Activated naive CD4-positive, alpha-beta T cell treated with anti-CD3 and anti-CD28 coated beads, Interleukin-2, amount 10 ng/mL, durations not matched to agents 7 days and 5 days (primary cell): ENCODE measurements around the gene USP16.
"Not testable (repeated sequence)": the region's sequence is repeated elsewhere in the genome, so short reads cannot be mapped to it uniquely, and the experiment has no call there.

Experiments used
- CTCF ChIA-PET: fragments of 350-600 bp; sonication (Branson Sonifier 250); formaldehyde crosslinking; loops from one replicate; lab custom pipeline; 2021; ENCODE audit warnings: antibody characterized with exemption; lab: Charles Lee
- DNase-seq: peaks from one replicate; pipeline ENCODE4 v3.0.0-alpha.2; 2020
- H3K27ac Mint-ChIP-seq: one replicate; pipeline ENCODE4 v1.8.0; 2021; ENCODE audit warnings: mild to moderate bottlenecking, moderate library complexity, mixed read lengths
- H3K27me3 Mint-ChIP-seq: one replicate; pipeline ENCODE4 v1.8.0; 2021; ENCODE audit warnings: mild to moderate bottlenecking, mixed read lengths
- H3K36me3 Mint-ChIP-seq: one replicate; pipeline ENCODE4 v1.8.0; 2021; ENCODE audit warnings: mixed read lengths
- H3K4me1 Mint-ChIP-seq: one replicate; pipeline ENCODE4 v1.8.0; 2021; ENCODE audit warnings: mixed read lengths
- H3K4me3 Mint-ChIP-seq: one replicate; pipeline ENCODE4 v1.8.0; 2021; ENCODE audit warnings: mild to moderate bottlenecking, moderate library complexity, mixed read lengths
- H3K9me3 Mint-ChIP-seq: one replicate; pipeline ENCODE4 v1.8.0; 2021; ENCODE audit warnings: mixed read lengths

Gene USP16

GRCh38 chr21:29024474-29025327 lies at the start of gene USP16:
Gene USP16, plus strand, starts transcription at chr21:29024668. Its CDS starts 3,246 bp downstream, at chr21:29027914.
- H3K9me3 Mint-ChIP-seq: no peaks in the 10 kb centered on the region
- H3K4me3 Mint-ChIP-seq: peak within 1 kb of the TSS; percentile 96
- peaks cover 57% of the 10 kb centered on the region for H3K4me1 Mint-ChIP-seq
- DNase-seq: peak; percentile 95
- peaks cover 16% of the 10 kb centered on the region for H3K36me3 Mint-ChIP-seq
- CTCF ChIA-PET: interaction anchor here (0.7 to 1.0 kb wide), 3 partner anchors 22 to 50 kb away, joined by 3 read pairs; no protein-coding TSS in a partner anchor
- H3K27me3 Mint-ChIP-seq: no peaks in the 10 kb centered on the region
- peak within 1 kb of the TSS; percentile 97 for H3K27ac Mint-ChIP-seq

- no peak overlapping the region for H3K4me3 Mint-ChIP-seq
- CTCF ChIA-PET: interaction anchor here (0.5 to 1.7 kb wide), 2 partner anchors 50 to 1397 kb away, joined by 3 read pairs; no protein-coding TSS in a partner anchor
- H3K27me3 Mint-ChIP-seq: no peaks in the 10 kb centered on the region
- H3K4me1 Mint-ChIP-seq: no peaks in the 10 kb centered on the region
- H3K36me3 Mint-ChIP-seq: peaks cover 44% of the 10 kb centered on the region
- H3K27ac Mint-ChIP-seq: no peak overlapping the region
- no peak for DNase-seq
- H3K9me3 Mint-ChIP-seq: no peaks in the 10 kb centered on the region
Observed at GRCh38 chr21:28975397-28975796, 49.1 kb upstream of the USP16 start.

- H3K27me3 Mint-ChIP-seq: no peaks in the 10 kb centered on the region
- peak overlapping the region; percentile 12 for H3K27ac Mint-ChIP-seq
- no peaks in the 10 kb centered on the region for H3K9me3 Mint-ChIP-seq
- H3K36me3 Mint-ChIP-seq: peaks cover 51% of the 10 kb centered on the region
- DNase-seq: no peak
- no peaks in the 10 kb centered on the region for H3K4me1 Mint-ChIP-seq
- H3K4me3 Mint-ChIP-seq: no peak overlapping the region
- CTCF ChIA-PET: no interaction called here
Observed at GRCh38 chr21:28979092-28979491, 45.4 kb upstream of the USP16 start.

GRCh38 chr21:28982637-28983036 lies 41.8 kb upstream of the USP16 start:
- peaks cover 46% of the 10 kb centered on the region for H3K36me3 Mint-ChIP-seq
- no peak for DNase-seq
- CTCF ChIA-PET: no interaction called here
- no peak overlapping the region for H3K4me3 Mint-ChIP-seq
- no peak overlapping the region for H3K27ac Mint-ChIP-seq
- no peaks in the 10 kb centered on the region for H3K9me3 Mint-ChIP-seq
- H3K4me1 Mint-ChIP-seq: peaks cover 3% of the 10 kb centered on the region
- H3K27me3 Mint-ChIP-seq: no peaks in the 10 kb centered on the region

- no peak overlapping the region for H3K4me3 Mint-ChIP-seq
- H3K27ac Mint-ChIP-seq: no peak overlapping the region
- DNase-seq: no peak
- peaks cover 29% of the 10 kb centered on the region for H3K4me1 Mint-ChIP-seq
- CTCF ChIA-PET: no interaction called here
- H3K27me3 Mint-ChIP-seq: no peaks in the 10 kb centered on the region
- H3K9me3 Mint-ChIP-seq: no peaks in the 10 kb centered on the region
- H3K36me3 Mint-ChIP-seq: peaks cover 33% of the 10 kb centered on the region
Observed at GRCh38 chr21:28986677-28987076, 37.8 kb upstream of the USP16 start.

- H3K36me3 Mint-ChIP-seq: peaks cover 20% of the 10 kb centered on the region
- CTCF ChIA-PET, H3K9me3 Mint-ChIP-seq, H3K4me3 Mint-ChIP-seq, DNase-seq, H3K27ac Mint-ChIP-seq, H3K27me3 Mint-ChIP-seq: not testable (repeated sequence)
- H3K4me1 Mint-ChIP-seq: peaks cover 38% of the 10 kb centered on the region
Observed at GRCh38 chr21:28988146-28988545, 36.3 kb upstream of the USP16 start.

- H3K27me3 Mint-ChIP-seq: no peaks in the 10 kb centered on the region
- peak overlapping the region; percentile 92 for H3K4me3 Mint-ChIP-seq
- peak overlapping the region; percentile 97 for H3K27ac Mint-ChIP-seq
- DNase-seq: no peak
- CTCF ChIA-PET: interaction anchor here (1.6 kb wide), 2 partner anchors 11 to 57 kb away, joined by 3 to 5 read pairs; no protein-coding TSS in a partner anchor
- peaks cover 43% of the 10 kb centered on the region for H3K4me1 Mint-ChIP-seq
- H3K9me3 Mint-ChIP-seq: no peaks in the 10 kb centered on the region
- H3K36me3 Mint-ChIP-seq: peaks cover 6% of the 10 kb centered on the region
Observed at GRCh38 chr21:28991861-28992525, 32.5 kb upstream of the USP16 start.

- H3K27me3 Mint-ChIP-seq: no peaks in the 10 kb centered on the region
- peaks cover 6% of the 10 kb centered on the region for H3K36me3 Mint-ChIP-seq
- peak within 1 kb of the TSS; percentile 97 for H3K27ac Mint-ChIP-seq
- CTCF ChIA-PET: interaction anchor here (0.9 to 1.6 kb wide), 4 partner anchors 10 to 57 kb away, joined by 3 to 5 read pairs (median 3); partner anchors contain the start of gene USP16
- peak within 1 kb of the TSS; percentile 92 for H3K4me3 Mint-ChIP-seq
- peaks cover 42% of the 10 kb centered on the region for H3K4me1 Mint-ChIP-seq
- H3K9me3 Mint-ChIP-seq: no peaks in the 10 kb centered on the region
- peak; percentile 99 for DNase-seq
Observed at GRCh38 chr21:28992526-28993292, 31.8 kb upstream of the USP16 start, which contains the start of gene LTN1. Gene LTN1, minus strand, starts transcription at chr21:28992877. Its CDS starts 72 bp downstream, at chr21:28992805.

GRCh38 chr21:28993293-28993629 lies 31.2 kb upstream of the USP16 start:
- CTCF ChIA-PET: interaction anchor here (0.9 to 1.6 kb wide), 4 partner anchors 9 to 56 kb away, joined by 3 to 5 read pairs (median 3); partner anchors contain the start of gene USP16
- Mint-ChIP-seq H3K27ac (peak overlapping the region; percentile 97), H3K9me3 (no peaks in the 10 kb centered on the region), H3K36me3 (peaks cover 6% of the 10 kb centered on the region), H3K4me3 (peak overlapping the region; percentile 92), H3K4me1 (peaks cover 39% of the 10 kb centered on the region), H3K27me3 (no peaks in the 10 kb centered on the region)
- DNase-seq: no peak

- Mint-ChIP-seq H3K4me1 (peaks cover 13% of the 10 kb centered on the region), H3K9me3 (no peaks in the 10 kb centered on the region), H3K27ac (peak overlapping the region; percentile 97), H3K4me3 (peak overlapping the region; percentile 89), H3K27me3 (no peaks in the 10 kb centered on the region), H3K36me3 (peaks cover 11% of the 10 kb centered on the region)
- CTCF ChIA-PET: interaction anchor here (0.6 to 0.9 kb wide), 4 partner anchors 8 to 22 kb away, joined by 3 to 5 read pairs (median 3); partner anchors contain the start of genes LTN1 and USP16
- DNase-seq: peak; percentile 97
Observed at GRCh38 chr21:29002442-29003144, 21.9 kb upstream of the USP16 start.

GRCh38 chr21:29005696-29006095 lies 18.8 kb upstream of the USP16 start:
- CTCF ChIA-PET: interaction anchor here (0.8 to 1.5 kb wide), 2 partner anchors 12 to 15 kb away, joined by 3 read pairs; no protein-coding TSS in a partner anchor
- Mint-ChIP-seq H3K4me1 (peaks cover 13% of the 10 kb centered on the region), H3K9me3 (no peaks in the 10 kb centered on the region), H3K27me3 (no peaks in the 10 kb centered on the region), H3K36me3 (peaks cover 16% of the 10 kb centered on the region), H3K4me3 (no peak overlapping the region), H3K27ac (no peak overlapping the region)
- no peak for DNase-seq

GRCh38 chr21:29007135-29007534 lies 17.3 kb upstream of the USP16 start:
- CTCF ChIA-PET: no interaction called here
- Mint-ChIP-seq H3K4me3 (no peak overlapping the region), H3K4me1 (peaks cover 6% of the 10 kb centered on the region), H3K27ac (no peak overlapping the region), H3K9me3 (no peaks in the 10 kb centered on the region), H3K36me3 (peaks cover 16% of the 10 kb centered on the region), H3K27me3 (no peaks in the 10 kb centered on the region)
- no peak for DNase-seq

- H3K36me3 Mint-ChIP-seq: peaks cover 16% of the 10 kb centered on the region
- DNase-seq: no peak
- no peak overlapping the region for H3K4me3 Mint-ChIP-seq
- H3K4me1 Mint-ChIP-seq: peaks cover under 1% of the 10 kb centered on the region
- CTCF ChIA-PET: no interaction called here
- H3K27ac Mint-ChIP-seq: no peak overlapping the region
- no peaks in the 10 kb centered on the region for H3K27me3 Mint-ChIP-seq
- H3K9me3 Mint-ChIP-seq: no peaks in the 10 kb centered on the region
Observed at GRCh38 chr21:29007810-29008209, 16.7 kb upstream of the USP16 start.
